Measurements from ENCODE around the gene ISOC2.

ISOC2 gene

GRCh38 chr19:55479045-55479444 lies 17.6 kb upstream of the ISOC2 start:
- no peak overlapping the region for H2AFZ ChIP-seq (ENCODE audit: low read depth, low read length)
- H3K9me3 ChIP-seq (ENCODE audit: insufficient read depth, low read length, severe bottlenecking), result no peaks in the 10 kb centered on the region
- H3K27ac ChIP-seq (ENCODE audit: low read length), result no peak overlapping the region
- no peak overlapping the region for H3K4me3 ChIP-seq (ENCODE audit: low read depth in 1 of 2, low read length in 2 of 2)
- TF ChIP-seq CTCF (IDR thresholded peaks at IDR 0.05; ENCODE audit: borderline replicate concordance, extremely low read depth, low read length, poor library complexity, severe bottlenecking) (no peak), EZH2 (IDR thresholded peaks at IDR 0.05; ENCODE audit: borderline replicate concordance, low read depth, low read length, severe bottlenecking) (no peak)
- H4K20me1 ChIP-seq (ENCODE audit: insufficient read depth, low read length), result peaks cover 19% of the 10 kb centered on the region
- DNase-seq (no peak), ATAC-seq (ENCODE audit: insufficient read depth, low read depth) (no peak)
- peaks cover 23% of the 10 kb centered on the region for H3K36me3 ChIP-seq (ENCODE audit: insufficient read depth, low read length)
- H3K27me3 ChIP-seq (ENCODE audit: insufficient read depth, low read length, poor library complexity), result no peaks in the 10 kb centered on the region
- H3K9ac ChIP-seq (ENCODE audit: low read depth, low read length), result no peak overlapping the region
- H3K4me1 ChIP-seq (ENCODE audit: insufficient read depth, low read length), result peaks cover 50% of the 10 kb centered on the region
- H3K79me2 ChIP-seq (ENCODE audit: insufficient read depth, low read length), result peaks cover 38% of the 10 kb centered on the region
- H3K4me2 ChIP-seq (ENCODE audit: insufficient read depth, low read length), result peak overlapping the region; percentile 68; the same call in 1 of the 2 replicates

- DNase-seq (no peak), ATAC-seq (ENCODE audit: insufficient read depth, low read depth) (no peak)
- no peaks in the 10 kb centered on the region for H3K9me3 ChIP-seq (ENCODE audit: insufficient read depth, low read length, severe bottlenecking)
- H3K9ac ChIP-seq (ENCODE audit: low read depth, low read length), result peak overlapping the region; percentile 61; the same call in 1 of the 2 replicates
- no peak overlapping the region for H2AFZ ChIP-seq (ENCODE audit: low read depth, low read length)
- peak overlapping the region in 1 of 2 experiments; percentile 77; a peak in 2 of 4 replicates for H3K4me3 ChIP-seq (ENCODE audit: low read depth in 1 of 2, low read length in 2 of 2)
- peaks cover 43% of the 10 kb centered on the region for H3K4me1 ChIP-seq (ENCODE audit: insufficient read depth, low read length)
- TF ChIP-seq CTCF (IDR thresholded peaks at IDR 0.05; ENCODE audit: borderline replicate concordance, extremely low read depth, low read length, poor library complexity, severe bottlenecking) (no peak), EZH2 (IDR thresholded peaks at IDR 0.05; ENCODE audit: borderline replicate concordance, low read depth, low read length, severe bottlenecking) (no peak)
- H3K36me3 ChIP-seq (ENCODE audit: insufficient read depth, low read length), result peaks cover 20% of the 10 kb centered on the region
- H3K79me2 ChIP-seq (ENCODE audit: insufficient read depth, low read length), result peaks cover 38% of the 10 kb centered on the region
- no peaks in the 10 kb centered on the region for H3K27me3 ChIP-seq (ENCODE audit: insufficient read depth, low read length, poor library complexity)
- H3K4me2 ChIP-seq (ENCODE audit: insufficient read depth, low read length), result peak overlapping the region; percentile 68
- H4K20me1 ChIP-seq (ENCODE audit: insufficient read depth, low read length), result peaks cover 14% of the 10 kb centered on the region
- H3K27ac ChIP-seq (ENCODE audit: low read length), result peak overlapping the region; percentile 12; the same call in 1 of the 2 replicates
These were observed 16.9 kb upstream of the ISOC2 start for GRCh38 chr19:55478364-55478763.

DNA sequence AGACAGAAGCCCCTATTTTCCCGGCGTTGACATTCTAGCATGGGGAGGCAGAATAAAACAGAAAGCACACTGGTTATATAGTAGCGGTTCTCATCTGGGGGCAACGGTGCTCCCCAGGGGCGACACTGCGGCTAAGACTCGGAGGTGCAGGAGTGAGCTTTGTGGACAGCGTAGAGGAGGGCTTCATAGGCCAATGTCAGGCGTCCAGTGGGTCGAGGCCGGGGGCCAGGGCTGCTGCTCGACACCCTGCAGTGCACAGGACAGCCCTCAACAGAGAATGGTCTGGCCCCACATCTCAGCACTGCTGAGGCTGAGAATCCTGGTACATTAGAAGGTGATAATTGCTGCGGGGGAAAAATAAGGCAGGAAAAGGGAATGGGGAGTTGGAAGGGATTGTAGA lies 16.5 kb upstream of the ISOC2 start:
- Histone ChIP-seq H2AFZ (ENCODE audit: low read depth, low read length) (no peak overlapping the region), H3K36me3 (ENCODE audit: insufficient read depth, low read length) (peaks cover 15% of the 10 kb centered on the region), H3K4me3 (ENCODE audit: low read depth in 1 of 2, low read length in 2 of 2) (peak overlapping the region; percentile 77 to 85; a peak in 3 of 4 replicates), H3K4me1 (ENCODE audit: insufficient read depth, low read length) (peaks cover 41% of the 10 kb centered on the region), H3K4me2 (ENCODE audit: insufficient read depth, low read length) (peak overlapping the region; percentile 68), H3K9me3 (ENCODE audit: insufficient read depth, low read length, severe bottlenecking) (no peaks in the 10 kb centered on the region), H3K9ac (ENCODE audit: low read depth, low read length) (peak overlapping the region; percentile 61), H3K27me3 (ENCODE audit: insufficient read depth, low read length, poor library complexity) (no peaks in the 10 kb centered on the region), H3K79me2 (ENCODE audit: insufficient read depth, low read length) (peaks cover 38% of the 10 kb centered on the region), H4K20me1 (ENCODE audit: insufficient read depth, low read length) (peaks cover 14% of the 10 kb centered on the region), H3K27ac (ENCODE audit: low read length) (peak overlapping the region; percentile 52)
- TF ChIP-seq EZH2 (IDR thresholded peaks at IDR 0.05; ENCODE audit: borderline replicate concordance, low read depth, low read length, severe bottlenecking), result no peak
- no peak for TF ChIP-seq CTCF (IDR thresholded peaks at IDR 0.05; ENCODE audit: borderline replicate concordance, extremely low read depth, low read length, poor library complexity, severe bottlenecking)
- ATAC-seq (ENCODE audit: insufficient read depth, low read depth) (no peak), DNase-seq (no peak)

Measured in DND-41 (cell line).